Right atrium auricular region (tissue), 2 donors: Measurements from ENCODE around the gene SLC25A22. TPM values are rescaled to one million over a fixed set of nuclear protein-coding genes. Genes with fewer than 3 reads are reported as not detected.

Source experiments
- DNase-seq: peaks from one replicate; pipeline ENCODE4 v3.0.0-alpha.2; 2019; ENCODE audit warnings: low spot score
- H3K27ac ChIP-seq, 2 donors: fragments of 200-600 bp; sonication (generic); 1 replicate in 1 of 2; 2 replicates in 1 of 2; pipeline ENCODE4 v1.5.1; 2016 to 2019
- H3K27me3 ChIP-seq, 2 donors: fragments of 200-600 bp; sonication (generic); one replicate each; pipeline versions ENCODE4 v1.5.1 to v1.6.0; 2017 to 2019
- H3K36me3 ChIP-seq: fragments of 200-600 bp; sonication (generic); one replicate; pipeline ENCODE4 v1.5.1; 2016
- H3K4me1 ChIP-seq, 2 donors: fragments of 200-600 bp; sonication (generic); one replicate each; pipeline versions ENCODE4 v1.5.1 to v1.6.0; 2017 to 2019
- H3K4me3 ChIP-seq, 2 donors: fragments of 200-600 bp; sonication (generic); 1 replicate in 1 of 2; 2 replicates in 1 of 2; pipeline ENCODE4 v1.5.1; 2017 to 2019; ENCODE audit warnings: mild to moderate bottlenecking in 1 of 2, moderate library complexity in 1 of 2
- H3K9me3 ChIP-seq, 2 donors: fragments of 200-600 bp; sonication (generic); one replicate each; pipeline ENCODE4 v1.5.1; 2019
- CTCF ChIP-seq, 2 donors: fragments of 200-600 bp; sonication (generic); IDR thresholded peaks; one replicate each; pipeline ENCODE4 v1.5.1; 2019; ENCODE audit warnings: antibody characterized with exemption in 2 of 2
- total RNA-seq, 2 donors: library from RNA; depleted of rRNA; stranded (reverse); fragments of >200 nt; gene quantifications; one replicate each; pipeline ENCODE4 v1.1.0, GENCODE V29; 2016

The SLC25A22 gene
- total RNA-seq, 2 donors from 2014 or later, result 2.7 to 5.6 TPM

DNA sequence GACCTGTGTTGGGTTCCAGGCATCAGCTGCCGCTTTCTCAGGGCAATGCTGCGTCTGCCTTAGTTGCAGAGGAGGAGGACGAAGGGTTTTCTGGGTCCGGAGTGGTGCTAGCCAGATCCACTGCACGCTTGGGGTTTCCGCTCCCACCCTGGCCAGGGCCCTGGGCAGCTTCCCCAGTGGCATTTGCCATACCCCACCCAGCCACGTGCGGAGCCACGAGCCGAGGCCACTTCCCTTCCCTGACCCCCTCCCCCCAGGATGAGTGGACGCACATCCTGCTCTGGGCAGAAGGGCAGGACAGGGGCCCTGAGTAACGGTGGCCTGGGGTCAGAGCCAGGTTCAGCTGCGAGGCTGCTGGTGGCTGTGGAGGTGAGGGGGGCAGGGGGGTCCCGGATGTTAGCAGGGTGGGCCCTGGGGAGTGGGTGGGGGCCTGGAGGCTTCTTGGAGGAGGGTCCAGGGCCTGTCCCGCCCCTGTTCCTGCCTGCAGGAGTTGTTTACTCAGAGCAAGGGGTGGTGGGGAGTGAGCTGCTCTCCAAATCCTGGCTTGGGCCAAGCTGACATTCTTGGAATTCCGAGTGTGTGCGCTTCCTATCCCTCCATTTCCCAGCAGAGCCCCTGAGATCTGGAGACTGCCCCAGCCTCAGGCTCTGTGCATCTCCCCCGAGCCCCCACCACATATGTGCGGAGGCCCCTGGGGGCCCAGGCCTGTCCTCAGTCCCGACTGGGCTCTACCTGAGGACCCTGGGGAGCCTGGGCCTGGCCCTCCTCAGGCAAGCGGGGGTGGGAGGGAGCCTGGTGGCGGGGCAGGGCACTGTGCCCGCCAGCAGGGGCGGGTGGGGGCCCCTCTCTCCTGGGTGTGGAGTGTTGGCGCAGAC is 46.0 kb upstream of the SLC25A22 start:
- Histone ChIP-seq H3K4me1 (peaks cover 0 to 85% of the 10 kb centered on the region in 2 donors), H3K36me3 (peaks cover 18% of the 10 kb centered on the region), H3K27me3 (no peaks in the 10 kb centered on the region), H3K27ac (peak overlapping the region; percentile 95), H3K9me3 (no peaks in the 10 kb centered on the region), H3K4me3 (peak overlapping the region; percentile 86 to 97)
- no peak for TF ChIP-seq CTCF (IDR thresholded peaks at IDR 0.05)
- peak; percentile 97 for DNase-seq

DNA sequence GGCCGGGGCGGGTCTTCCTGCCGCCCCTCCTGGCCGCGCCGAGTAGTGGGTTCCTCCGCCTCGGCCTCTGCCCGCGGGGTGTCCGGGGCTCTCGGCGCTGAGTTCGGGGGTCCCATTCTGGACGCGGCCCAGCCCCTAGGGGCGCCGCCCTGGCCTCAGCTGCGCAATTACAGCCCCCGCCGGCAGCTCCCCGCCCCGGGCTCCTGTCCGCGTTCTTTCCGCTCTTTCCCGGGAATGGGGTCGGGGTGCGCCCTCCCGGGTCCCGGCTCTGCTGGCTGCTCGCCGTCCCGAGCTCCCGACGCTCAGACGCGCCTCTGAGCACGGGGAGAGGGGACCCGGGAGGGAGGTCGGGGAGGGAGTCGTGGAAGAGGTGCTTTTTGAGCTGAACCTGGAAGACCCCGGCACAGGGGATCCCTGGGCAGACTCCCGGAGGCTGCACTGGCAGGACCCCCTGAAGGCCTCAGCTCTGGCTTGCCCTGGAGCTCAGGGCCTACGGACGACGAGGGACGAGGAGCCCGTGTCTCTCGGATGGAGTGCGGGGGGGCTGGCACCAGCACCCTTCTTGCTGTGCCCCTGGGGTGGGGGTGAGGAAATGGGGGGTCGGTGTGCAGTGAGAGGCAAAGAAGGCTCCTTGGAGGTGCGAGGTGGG is 45.1 kb upstream of the SLC25A22 start:
- Histone ChIP-seq H3K4me1 (peaks cover 0 to 85% of the 10 kb centered on the region in 2 donors), H3K9me3 (no peaks in the 10 kb centered on the region)
- TF ChIP-seq CTCF (IDR thresholded peaks at IDR 0.05), result peak in 1 of 2 donors; percentile 36

GRCh38 chr11:842370-843002 is 44.4 kb upstream of the SLC25A22 start, which contains the start of the genes POLR2L and TSPAN4:
TSS of gene POLR2L (minus strand) at chr11:842529. CDS start at chr11:842508, 21 bp downstream.
TSS of gene TSPAN4 (plus strand) at chr11:842852. CDS start at chr11:850305, 7,453 bp downstream.
- Histone ChIP-seq H3K27me3 (no peaks in the 10 kb centered on the region), H3K27ac (peak within 1 kb of the TSS; percentile 95), H3K36me3 (peaks cover 34% of the 10 kb centered on the region), H3K4me3 (peak within 1 kb of the TSS; percentile 86 to 97), H3K9me3 (no peaks in the 10 kb centered on the region), H3K4me1 (peaks cover 0 to 81% of the 10 kb centered on the region in 2 donors)
- peak in 1 of 2 donors; percentile 35 for TF ChIP-seq CTCF (IDR thresholded peaks at IDR 0.05)
- DNase-seq, result peak; percentile 91

More for the DNA sequence above, 45.1 kb upstream of the SLC25A22 start:
- no peak for DNase-seq
- Histone ChIP-seq H3K36me3 (peaks cover 27% of the 10 kb centered on the region), H3K4me3 (peak overlapping the region; percentile 86 to 97), H3K27ac (peak overlapping the region; percentile 95), H3K27me3 (no peaks in the 10 kb centered on the region)

DNA sequence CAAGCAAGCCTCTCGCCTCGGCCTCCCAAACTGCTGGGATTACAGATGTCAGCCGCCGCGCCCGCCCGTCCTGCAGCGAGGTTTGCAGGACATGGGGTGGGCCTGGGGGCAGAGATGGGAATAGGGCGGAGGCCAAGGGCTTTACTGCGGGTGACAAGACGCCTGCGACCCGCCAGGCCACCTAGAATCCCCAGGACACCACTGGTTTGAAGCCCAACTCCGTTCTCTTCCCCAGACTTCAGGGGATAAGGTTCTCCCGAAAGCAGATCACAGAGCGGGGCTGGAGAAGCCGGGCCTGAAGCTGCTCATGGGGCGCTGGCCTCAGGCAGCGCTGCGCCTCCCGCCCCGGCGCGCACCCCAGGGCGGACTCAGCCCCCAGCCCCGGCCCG is 43.9 kb upstream of the SLC25A22 start:
- no peaks in the 10 kb centered on the region for H3K27me3 ChIP-seq
- H3K36me3 ChIP-seq, result peaks cover 39% of the 10 kb centered on the region
- peaks cover 0 to 82% of the 10 kb centered on the region in 2 donors for H3K4me1 ChIP-seq
- peak overlapping the region; percentile 86 to 97 for H3K4me3 ChIP-seq
- no peaks in the 10 kb centered on the region for H3K9me3 ChIP-seq
- DNase-seq, result no peak
- H3K27ac ChIP-seq, result peak overlapping the region; percentile 95
- no peak for TF ChIP-seq CTCF (IDR thresholded peaks at IDR 0.05)

GRCh38 chr11:839875-840617 is 42.0 kb upstream of the SLC25A22 start:
- Histone ChIP-seq H3K9me3 (no peaks in the 10 kb centered on the region), H3K27me3 (no peaks in the 10 kb centered on the region), H3K4me1 (peaks cover 0 to 81% of the 10 kb centered on the region in 2 donors), H3K36me3 (peaks cover 51% of the 10 kb centered on the region), H3K27ac (no peak overlapping the region), H3K4me3 (no peak overlapping the region)
- TF ChIP-seq CTCF (IDR thresholded peaks at IDR 0.05), result no peak
- DNase-seq, result no peak
